ENCODE measurements around the gene SUMO3. TPM values are rescaled to one million over a fixed set of nuclear protein-coding genes. Genes with fewer than 3 reads are reported as not detected.

SUMO3 gene
- total RNA-seq (2014; rRNA removed; shearing (Covaris generic)) = 198 and 200 TPM in 2 replicates

DNA sequence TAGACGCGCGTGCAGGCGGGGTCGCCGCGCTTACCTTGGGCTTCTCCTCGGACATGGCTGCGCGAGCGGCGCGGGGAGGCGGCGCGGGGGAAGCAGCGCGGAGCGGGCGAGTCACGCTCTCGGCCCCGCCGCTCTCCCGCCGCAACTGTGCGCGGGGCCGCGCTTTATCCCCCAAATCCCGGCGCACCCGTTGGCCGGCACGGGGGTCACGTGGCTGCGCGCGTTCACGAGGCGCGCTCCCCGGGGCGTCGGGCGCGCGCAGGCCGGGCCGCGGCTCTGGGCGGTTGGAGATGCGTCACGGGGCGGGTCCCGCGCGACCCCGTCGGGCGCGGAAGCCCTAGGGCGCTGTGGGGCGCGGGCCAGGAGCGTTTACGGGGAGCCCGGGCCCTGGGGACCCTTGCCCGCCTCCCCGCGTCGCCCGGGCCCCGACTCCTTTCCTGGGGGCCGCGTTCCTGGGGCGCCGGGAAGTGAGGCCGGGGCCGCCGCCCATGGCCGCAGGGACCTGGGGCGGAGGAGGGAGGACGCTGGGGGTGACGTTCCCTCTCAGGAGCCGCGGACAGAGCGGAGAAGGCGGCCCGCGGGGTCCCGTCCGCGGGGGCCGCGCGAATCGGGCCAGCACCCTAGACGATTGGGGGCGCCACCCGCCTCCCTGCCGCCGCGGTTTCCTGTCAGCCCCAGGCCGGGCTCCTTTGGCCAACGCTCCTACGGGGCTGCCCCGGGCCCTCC lies at the start of gene SUMO3:
TSS of gene SUMO3 (minus strand) at position 149 of the 726 bp plus-strand sequence. CDS start at position 55, 94 bp downstream.
- DNase-seq (ENCODE audit: low read depth) = peak; percentile 76

DNA sequence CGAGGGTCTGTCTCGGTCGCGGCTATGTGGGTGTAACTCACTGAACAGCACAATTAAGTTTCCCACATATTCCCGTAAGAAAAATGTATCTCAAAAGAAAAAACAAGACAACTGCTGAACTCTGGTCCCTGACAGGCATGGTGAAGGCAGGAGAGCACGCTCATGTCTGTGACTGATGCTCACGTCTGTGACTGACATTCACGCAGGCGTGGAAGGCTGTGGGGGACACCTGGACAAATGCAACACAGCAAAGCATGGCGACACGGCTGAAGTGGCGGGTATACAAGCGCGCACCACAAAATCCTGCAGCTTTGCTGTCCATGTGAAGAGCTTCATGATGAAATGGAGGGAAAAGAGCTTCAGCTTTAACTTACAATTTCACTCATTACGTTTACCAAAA lies 49.6 kb upstream of the SUMO3 start:
- DNase-seq (ENCODE audit: low read depth) = no peak

DNA sequence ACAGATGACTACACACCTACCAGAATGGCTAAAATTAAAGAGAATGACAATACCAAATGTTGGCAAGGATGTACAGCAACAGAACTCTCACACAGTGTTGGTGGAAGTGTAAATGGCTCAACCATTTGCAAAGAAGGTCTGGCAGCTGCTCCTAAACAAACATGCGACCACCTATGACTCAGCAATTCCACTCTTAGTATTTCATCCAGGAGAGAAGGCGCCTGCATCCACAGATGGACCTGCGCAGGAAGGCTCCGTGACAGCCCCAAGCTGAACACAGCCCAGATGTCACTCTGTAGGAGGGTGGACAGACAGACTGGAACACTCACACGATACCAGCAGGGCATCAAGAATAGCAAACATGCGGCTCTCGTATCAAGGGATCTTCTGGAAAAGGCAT lies 48.9 kb upstream of the SUMO3 start:
- DNase-seq (ENCODE audit: low read depth) = peak; percentile 56

DNA sequence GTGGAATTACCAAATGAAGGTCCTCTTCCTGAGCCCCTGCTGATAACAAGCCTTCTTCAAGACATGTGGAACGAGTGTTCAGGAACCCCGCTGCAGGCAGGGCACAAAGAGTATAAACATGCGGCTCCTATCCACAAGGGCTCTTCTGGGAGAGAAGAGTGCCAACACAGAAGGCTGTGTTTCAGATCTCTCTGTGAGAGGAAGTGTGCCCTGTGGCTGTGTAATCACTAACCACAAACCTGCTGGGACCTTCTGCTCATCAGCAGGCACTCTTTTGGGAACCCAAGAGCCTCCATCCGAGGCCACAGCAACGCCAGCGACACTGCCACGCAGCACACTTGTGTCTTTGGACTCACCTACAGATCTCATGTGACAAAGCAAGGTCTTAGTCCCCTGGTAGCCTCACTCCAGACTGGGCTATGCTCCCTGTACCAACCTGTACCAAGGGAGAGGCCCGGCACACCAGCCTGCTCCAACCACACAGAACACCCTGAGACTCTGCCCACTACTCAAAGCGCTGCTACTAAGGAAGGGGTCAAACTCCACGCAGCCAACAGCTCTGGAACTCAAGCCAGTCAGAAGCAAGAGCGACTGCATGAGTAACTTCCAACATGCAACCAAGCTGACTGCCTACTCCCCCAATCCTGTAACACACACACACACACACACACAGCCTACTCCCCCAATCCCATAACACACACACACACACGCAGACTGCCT lies 47.9 kb upstream of the SUMO3 start:
- peak; percentile 47 for DNase-seq (ENCODE audit: low read depth)

DNA sequence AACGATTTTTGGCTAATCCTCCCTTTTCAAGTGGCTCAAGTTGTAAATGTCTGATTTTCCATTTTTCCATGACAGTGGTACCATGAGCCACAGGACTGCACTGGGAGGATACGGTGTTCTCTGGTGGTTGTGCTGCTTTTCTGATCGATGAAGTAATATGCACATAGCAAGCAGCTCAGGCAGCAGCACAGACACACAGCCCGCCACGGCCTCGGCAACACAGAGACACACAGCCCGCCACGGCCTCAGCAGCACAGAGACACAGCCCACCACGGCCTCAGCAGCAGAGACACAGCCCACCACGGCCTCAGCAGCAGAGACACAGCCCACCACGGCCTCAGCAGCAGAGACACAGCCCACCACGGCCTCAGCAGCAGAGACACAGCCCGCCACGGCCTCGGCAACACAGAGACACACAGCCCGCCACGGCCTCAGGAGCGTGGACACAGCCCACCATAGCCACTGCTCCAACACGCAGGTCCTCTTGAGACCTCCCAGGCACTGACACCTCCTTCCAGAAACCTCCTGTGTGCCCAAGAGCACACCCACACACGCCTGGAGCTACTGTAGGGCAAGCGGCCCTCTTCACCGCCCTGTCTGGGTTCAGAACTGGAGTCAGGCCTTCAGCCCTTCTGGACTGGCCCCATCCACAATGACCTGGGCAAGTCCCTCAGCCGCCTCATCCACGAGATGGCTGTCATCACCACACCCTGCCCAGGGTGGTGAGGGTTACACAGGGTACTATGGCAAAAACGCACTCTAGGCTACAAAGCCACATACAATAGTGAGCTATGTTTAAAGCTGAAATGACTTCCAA lies 45.2 kb upstream of the SUMO3 start:
- no peak for DNase-seq (ENCODE audit: low read depth)

DNA sequence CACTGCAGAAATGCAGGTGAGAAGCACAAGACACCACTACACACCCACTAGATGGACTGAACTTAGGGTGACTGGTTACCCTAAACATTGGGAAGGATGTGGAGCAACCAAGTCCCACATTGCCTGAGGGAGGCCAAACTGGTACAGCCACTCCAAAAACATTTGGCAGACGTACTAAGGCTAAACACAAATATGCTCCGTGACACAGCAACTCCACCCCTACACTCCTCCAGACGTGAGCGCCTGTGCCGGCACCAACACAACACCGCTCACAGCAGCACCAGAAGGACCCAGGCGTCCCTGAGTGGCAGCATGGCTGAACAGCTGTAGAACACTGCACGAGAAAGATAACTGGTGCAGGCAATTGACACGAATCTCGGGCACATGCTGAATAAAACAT lies 40.9 kb upstream of the SUMO3 start:
- DNase-seq (ENCODE audit: low read depth) = no peak

DNA sequence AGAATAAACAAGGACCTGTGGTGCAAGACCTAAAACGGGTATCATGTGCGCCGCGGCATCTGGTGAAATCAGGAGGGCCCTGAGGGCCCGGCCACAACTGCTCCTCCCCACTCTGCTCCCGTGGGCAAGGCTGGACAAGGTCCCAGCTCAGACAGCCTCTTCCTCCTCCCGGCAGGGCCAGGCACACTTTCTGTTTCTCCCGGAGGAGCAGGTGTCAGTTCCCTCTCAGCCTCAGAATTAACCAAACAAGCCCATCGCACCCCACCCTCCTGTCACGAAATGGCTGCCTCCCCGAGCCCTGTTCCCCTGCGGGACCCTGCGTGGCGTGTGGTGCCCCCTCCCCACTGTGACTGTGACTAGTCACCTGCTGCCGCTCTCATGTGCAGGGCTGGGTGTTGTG lies 40.4 kb upstream of the SUMO3 start:
- DNase-seq (ENCODE audit: low read depth) = no peak

DNA sequence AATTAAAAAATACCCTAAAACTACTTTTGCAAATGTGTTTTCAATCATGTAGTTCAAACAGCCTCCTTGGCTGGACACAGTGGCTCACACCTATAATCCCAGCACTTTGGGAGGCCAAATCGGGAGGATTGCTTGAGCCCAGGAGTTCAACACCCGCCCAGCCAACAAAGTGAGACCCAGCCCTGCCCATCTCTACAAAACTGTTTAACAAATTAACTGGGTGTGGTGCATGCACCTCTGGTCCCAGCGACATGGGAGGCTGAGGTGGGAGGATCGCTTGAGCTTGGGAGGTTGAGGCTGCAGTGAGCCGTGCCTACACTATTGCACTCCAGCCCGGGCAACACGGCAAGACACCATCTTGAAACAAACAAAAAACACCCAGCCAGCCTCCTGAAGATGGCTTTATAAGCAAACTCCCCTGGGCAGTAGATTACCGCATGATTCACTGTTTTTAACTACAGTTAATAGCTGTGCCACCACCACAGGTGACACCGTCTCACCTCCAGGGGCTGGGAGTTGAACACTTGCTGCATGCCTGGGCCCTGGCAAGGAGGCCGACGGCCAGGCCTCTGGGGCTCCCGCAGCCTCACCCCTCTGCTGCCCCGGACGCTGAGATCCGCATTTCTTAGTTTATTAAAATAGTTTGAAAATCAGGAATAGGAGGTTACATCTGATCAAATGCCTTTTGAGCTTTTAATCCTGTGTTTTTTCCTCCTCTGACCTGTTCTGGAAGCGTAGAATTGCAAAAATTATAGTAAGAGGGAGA lies 39.4 kb upstream of the SUMO3 start:
- no peak for DNase-seq (ENCODE audit: low read depth)

DNA sequence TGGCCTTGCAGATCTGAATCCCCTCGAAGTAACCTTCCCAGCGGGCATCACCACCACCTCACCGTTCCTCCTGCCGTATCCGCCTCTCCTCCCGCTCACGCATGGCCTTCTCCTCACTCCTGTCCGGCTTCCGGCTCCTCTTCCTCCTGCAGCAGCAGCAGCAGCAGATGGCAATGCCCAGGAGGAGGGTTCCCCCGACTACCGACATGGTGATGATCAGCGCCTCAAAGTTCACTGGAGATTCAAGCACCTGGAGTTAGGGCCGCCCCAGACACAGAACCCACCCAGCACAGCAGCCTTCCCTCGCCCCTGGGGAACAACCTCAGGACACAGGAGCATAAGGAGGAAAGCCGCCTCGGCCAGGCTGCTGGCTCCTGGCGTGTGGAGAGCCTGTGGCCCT lies 38.3 kb upstream of the SUMO3 start:
- DNase-seq (ENCODE audit: low read depth) = no peak

DNA sequence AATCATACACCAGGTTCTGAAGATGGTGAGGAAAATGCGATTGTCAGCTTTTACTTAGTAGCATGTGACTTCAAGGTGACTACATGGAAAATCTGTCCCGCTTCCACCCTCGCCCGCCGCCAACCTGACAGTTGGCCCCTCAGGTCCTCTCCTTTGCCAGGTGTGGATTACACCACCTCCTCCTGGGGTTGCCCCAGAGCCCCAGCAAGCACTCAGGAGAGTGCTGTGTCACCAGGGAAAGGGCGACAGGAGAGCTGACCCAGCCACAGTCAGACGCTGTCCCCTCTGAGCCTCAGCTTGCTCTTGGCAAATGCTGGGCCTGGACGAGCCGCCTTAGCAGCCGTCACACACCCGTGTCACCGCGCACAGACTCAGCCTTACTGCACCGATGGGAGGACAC lies 37.7 kb upstream of the SUMO3 start:
- no peak for DNase-seq (ENCODE audit: low read depth)

DNA sequence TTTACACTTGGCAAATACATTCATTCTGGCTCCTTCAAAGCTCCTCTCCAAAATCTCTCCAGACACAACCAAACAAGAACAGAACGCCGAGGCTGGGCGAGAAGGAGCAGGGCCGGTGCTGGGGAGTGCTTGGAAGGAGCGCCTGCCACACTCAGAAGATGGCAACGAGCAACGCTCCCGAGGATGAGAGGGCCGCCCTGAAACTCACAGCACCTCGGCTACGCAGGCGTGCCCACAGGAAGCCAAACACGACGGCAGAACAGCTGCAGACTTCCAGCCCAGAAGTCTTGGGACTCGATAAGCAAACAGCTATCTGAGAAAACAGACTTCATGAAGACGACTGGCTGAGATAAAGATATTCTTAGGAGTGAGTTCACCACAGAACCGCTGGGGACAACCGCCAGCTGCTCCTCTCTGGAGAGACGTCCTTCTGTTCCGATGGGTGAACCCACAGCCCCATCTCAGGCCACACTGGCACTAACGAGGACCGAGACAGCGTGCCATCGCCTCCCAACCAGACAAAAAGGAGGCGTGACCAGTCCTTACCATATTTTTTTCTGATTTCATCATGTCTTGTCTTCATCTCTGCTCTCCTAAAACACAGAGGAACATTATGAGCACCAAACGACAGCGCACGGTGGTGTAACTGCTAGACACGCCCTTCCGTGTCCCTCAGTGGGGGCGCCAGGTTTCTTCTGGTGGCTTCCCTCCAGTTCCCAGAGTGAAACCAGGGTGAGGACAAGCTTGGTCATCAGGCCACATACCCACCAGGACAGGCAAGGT lies 37.0 kb upstream of the SUMO3 start:
- DNase-seq (ENCODE audit: low read depth) = no peak

DNA sequence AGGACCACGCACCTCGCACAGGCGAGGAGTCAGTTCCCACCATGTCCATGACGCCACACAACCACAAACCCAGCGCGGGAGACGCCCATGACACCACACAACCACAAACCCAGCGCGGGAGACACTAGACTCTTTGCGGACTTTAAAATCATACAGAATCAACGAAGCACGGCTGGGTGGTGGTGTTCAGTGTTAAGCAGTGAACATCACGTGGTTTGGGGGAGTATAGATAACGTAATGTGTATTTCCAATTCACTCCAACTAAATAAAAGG lies 36.5 kb upstream of the SUMO3 start:
- DNase-seq (ENCODE audit: low read depth) = no peak

DNA sequence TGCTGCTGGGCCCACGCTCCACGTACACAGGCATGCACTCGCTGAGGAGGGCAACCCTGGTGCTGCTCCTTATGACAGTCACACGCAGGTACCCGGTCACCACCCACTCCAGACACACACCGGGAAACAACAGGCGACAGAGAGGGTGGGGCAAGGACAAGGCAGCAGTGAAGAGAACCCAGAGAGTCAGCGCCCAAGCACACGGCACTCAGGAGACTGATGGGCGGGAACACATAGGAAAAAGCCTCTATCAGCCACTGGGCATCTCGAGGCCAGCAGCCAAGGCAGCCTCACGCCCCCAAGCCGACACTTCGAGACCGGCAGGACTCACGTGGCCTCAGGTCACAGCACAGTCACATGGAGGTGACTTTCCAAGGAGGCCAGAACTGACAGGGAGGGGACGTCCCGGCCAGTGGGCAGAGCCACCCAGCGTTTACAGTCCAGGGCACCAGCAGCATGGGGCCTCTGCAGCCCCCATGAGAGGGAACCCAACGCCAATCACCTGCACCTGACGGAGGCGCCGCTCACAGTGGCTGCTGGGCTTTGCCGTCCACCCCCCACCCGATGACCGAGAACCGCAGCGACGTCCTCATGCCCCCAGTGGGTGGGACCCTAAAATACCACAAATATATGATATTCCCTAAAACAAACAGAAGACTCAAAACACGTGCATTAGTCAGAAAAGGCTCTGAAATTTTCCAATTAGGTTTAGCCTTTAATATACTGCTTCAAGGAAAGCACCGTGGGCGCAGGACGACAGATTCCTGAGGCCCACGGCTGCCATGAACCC lies 35.9 kb upstream of the SUMO3 start:
- DNase-seq (ENCODE audit: low read depth) = no peak

DNA sequence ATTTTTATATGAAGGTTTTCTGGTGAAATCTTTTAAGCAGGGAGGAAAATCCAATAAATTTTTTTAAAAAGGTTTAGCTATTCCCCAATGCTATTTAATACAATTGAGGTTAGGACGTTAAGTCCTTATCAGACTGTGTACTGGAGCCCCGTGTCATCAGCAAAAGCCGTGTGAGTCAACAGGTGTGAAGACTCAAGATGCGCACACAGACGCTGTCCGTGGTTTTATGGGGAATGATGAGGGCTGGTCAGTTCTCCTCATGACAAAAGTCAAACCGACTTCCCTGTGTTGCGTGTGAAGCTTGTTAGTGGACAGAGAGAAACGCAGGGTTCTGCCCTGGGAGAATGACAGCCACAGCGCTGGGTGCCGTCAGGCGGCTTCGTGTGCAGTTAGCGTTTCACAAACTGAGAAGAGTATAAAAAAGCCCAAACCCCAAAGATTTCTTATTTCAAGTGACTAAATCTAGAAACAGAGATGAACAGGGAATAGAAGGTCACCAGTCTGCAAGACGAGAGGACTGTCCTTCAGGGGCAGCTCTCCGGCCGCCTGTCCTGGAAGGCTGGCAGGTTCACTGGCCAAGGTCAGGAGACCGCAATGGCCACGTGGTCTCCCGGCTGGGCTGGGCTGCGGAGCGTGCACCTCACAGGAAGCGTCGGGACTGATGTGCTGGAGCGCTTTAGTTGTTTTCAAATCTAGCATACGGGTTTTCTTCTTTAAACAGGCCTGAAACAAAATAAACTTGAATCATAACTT lies 33.2 kb upstream of the SUMO3 start:
- no peak for DNase-seq (ENCODE audit: low read depth)

DNA sequence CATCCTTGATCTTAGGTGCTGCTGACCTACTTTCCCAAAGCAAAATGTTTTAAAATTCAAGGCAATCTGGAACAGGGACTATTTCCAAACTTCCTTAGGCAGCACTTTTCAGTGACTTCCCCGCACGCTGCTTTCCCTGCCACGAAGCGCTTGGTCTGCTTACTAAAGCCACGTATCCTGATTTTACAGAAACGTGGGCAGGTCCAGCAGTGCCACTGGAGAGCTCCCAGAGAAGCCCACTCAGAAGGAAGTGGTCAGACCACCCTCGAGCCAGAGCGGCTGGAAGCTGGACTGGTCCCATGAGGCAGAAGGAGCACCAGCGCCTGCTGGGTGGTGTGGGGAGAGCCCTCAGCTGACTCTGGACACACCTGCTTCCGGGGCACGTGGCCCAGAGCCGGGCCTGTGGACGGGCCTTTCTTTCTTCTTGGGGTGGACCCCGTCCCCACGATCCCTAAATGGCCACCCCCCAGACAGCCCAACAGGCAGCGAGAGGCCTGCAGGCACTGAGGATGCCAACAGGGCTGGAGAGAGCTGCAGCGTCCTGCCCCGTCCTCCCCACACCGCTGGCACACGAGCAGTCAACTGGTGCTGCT lies 32.4 kb upstream of the SUMO3 start:
- no peak for DNase-seq (ENCODE audit: low read depth)

DNA sequence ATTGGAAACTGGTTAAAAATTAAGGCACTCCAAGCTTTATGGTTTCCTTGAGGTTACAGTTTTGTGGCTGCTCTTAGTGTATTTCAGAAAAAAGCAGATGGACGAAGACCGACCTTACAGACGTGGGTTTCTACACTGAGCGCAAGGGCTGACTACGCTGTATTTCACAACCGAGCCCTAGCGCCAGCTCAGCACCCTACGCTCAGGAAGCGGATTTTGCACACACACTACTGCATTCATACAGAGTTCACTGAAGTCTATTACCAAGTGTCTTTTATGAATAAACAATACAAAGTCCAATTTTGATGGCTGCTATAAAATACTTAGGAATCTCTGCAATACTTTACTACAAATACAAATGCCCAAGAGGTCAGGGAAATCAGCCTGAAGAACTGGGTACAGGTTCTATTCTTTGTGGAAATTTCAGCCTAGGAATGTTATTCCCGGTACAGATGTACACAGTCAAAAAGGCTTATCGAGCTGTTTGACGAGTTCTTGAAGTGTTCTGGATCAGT lies 31.8 kb upstream of the SUMO3 start:
- no peak for DNase-seq (ENCODE audit: low read depth)

DNA sequence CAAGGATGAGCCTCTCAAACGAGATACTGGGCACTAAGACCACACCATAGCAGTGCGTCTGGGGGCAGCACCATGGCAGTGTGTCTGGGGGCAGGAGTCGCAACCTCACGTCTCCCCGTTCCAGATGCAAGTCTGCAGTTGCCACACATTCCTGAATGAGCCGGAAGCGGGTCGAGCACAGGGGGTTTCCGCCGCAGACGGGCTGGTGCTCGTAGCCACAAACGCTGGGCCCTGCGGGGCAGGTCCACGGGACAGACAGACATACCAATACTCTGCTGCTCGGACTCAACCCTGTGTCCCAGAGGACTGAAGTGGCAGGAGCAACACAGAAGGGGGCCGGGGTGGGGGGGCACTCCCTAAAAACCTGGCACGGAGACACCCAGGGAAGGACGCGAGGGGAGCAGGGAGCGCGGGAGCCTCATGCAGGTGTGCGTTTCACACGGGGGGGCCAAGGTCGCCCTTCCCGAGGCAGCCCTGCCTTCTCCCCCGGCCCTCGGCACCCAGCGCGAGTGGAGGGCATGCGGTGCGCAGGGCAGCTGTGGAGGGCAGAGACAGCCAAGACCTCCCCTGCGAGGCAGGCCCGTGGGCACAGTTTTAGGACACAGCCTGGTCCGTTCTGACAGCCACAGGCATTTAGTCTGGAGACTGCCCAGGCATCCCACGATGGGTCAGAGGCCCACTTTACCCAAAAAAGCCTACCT lies 31.1 kb upstream of the SUMO3 start:
- no peak for DNase-seq (ENCODE audit: low read depth)

DNA sequence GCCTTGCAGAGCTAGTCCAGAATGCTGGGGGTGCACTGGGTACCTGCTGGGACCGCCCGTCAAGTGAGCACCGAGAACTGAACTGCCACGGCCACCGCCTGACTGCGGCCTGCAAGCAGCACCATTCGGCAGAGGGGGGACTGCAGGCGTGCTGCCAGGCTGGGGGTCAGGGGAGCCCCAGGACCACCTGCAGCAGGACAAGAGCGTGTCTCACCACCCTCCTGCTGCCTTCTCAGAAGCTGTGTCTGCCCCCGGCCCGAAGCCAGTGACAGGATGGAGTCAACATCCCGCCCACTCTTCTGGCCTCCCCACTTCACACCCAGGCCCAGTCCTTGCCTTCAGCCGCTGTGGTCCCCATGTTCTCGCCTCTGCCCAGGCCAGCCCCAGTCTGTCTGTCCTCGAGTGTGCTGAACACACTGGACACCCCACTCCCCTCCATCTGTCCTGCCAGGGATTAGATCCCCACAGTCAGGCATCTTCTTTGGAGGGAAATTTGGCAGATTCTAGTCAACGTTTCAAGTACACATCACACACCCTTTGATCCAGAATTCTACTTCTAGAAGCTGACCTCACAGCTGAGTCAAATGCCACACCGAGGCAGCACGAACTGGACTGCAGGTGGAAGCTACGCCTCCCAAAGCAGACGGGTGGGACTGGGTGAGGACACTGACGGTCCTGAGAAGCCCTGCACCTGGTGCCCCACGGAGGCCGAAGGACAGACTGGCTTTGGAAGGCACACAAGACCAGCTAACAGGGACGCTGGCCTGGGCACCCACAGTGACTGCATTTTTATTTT lies 29.6 kb upstream of the SUMO3 start:
- DNase-seq (ENCODE audit: low read depth) = no peak

Measured in M059J (cell line).